HepG2 (cell line): ENCODE measurements around the gene CNTNAP1. TPM values are rescaled to one million over a fixed set of nuclear protein-coding genes. Genes with fewer than 3 reads are reported as not detected.

Experiments
- CEBPB ChIP-seq: IDR thresholded peaks from 2 replicates; pipeline ENCODE4 v1.6.1; 2011; ENCODE audit warnings: low read depth, low read length, improper control_type of control experiment, borderline replicate concordance
- FOXK2 ChIP-seq: fragments of 450-650 bp; IDR thresholded peaks from 2 replicates; pipeline ENCODE4 v1.6.1; 2016
- FOXP1 ChIP-seq, 2 experiments: fragments of 450-650 bp in 1 of 2; IDR thresholded peaks; 2 replicates each; pipeline ENCODE4 v1.6.1; 2017 to 2018; ENCODE audit warnings: antibody characterized with exemption in 1 of 2
- GATA4 ChIP-seq: sonication (generic); IDR thresholded peaks from 2 replicates; pipeline ENCODE4 v1.6.1; 2016; ENCODE audit warnings: antibody characterized with exemption, low read depth, borderline replicate concordance
- GTF2F1 ChIP-seq: fragments of 150-350 bp; IDR thresholded peaks from 2 replicates; pipeline ENCODE4 v1.6.1; 2014; ENCODE audit warnings: low read length
- KDM5A ChIP-seq: fragments of 200-600 bp; sonication (generic); IDR thresholded peaks from 2 replicates; pipeline ENCODE4 v1.7.0; 2018; ENCODE audit warnings: antibody characterized with exemption, mild to moderate bottlenecking, low read length, borderline replicate concordance
- POGK ChIP-seq: sonication (generic); formaldehyde crosslinking; conservative IDR thresholded peaks from 2 replicates; pipeline ENCODE4 v1.8.0; 2022; ENCODE audit warnings: mild to moderate bottlenecking, moderate library complexity, missing genetic modification reagents
- SMC3 ChIP-seq: IDR thresholded peaks from 2 replicates; pipeline ENCODE4 v1.6.1; 2011; ENCODE audit warnings: low read length, improper control_type of control experiment
- SP1 ChIP-seq, 2 experiments: fragments of 450-650 bp in 1 of 2; sonication (generic) in 1 of 2; formaldehyde crosslinking in 1 of 2; IDR thresholded peaks; 2 replicates each; pipeline versions ENCODE4 v1.4.0 to v1.6.1; 2016 to 2020; ENCODE audit warnings: missing genetic modification reagents in 1 of 2
- TBL1XR1 ChIP-seq: fragments of 150-350 bp; IDR thresholded peaks from 2 replicates; pipeline ENCODE4 v1.6.1; 2014; ENCODE audit warnings: borderline replicate concordance, low read length; ENCODE audit not compliant: partially characterized antibody
- ZBTB7A ChIP-seq: sonication (generic); formaldehyde crosslinking; IDR thresholded peaks from 2 replicates; pipeline ENCODE4 v1.8.0; 2022; ENCODE audit warnings: mild to moderate bottlenecking, missing genetic modification reagents
- ZMAT5 ChIP-seq: sonication (generic); formaldehyde crosslinking; IDR thresholded peaks from 2 replicates; pipeline ENCODE4 v1.5.0; 2020; ENCODE audit warnings: mild to moderate bottlenecking, low read depth, missing genetic modification reagents, borderline replicate concordance
- ZMYM3 ChIP-seq: sonication (generic); formaldehyde crosslinking; IDR thresholded peaks from 2 replicates; pipeline ENCODE4 v1.5.1; 2020; ENCODE audit warnings: mild to moderate bottlenecking, missing genetic modification reagents
- ZNF251 ChIP-seq: sonication (generic); formaldehyde crosslinking; IDR thresholded peaks from 2 replicates; pipeline ENCODE4 v1.9.0; 2021; ENCODE audit warnings: mild to moderate bottlenecking, missing genetic modification reagents
- ZNF282 ChIP-seq: fragments of 450-650 bp; IDR thresholded peaks from 2 replicates; pipeline ENCODE4 v1.6.1; 2018; ENCODE audit not compliant: partially characterized antibody
- ZNF34 ChIP-seq: sonication (generic); formaldehyde crosslinking; IDR thresholded peaks from 2 replicates; pipeline ENCODE4 v1.4.0; 2020; ENCODE audit warnings: mild to moderate bottlenecking, missing genetic modification reagents, borderline replicate concordance
- ZNF451 ChIP-seq: sonication (generic); formaldehyde crosslinking; IDR thresholded peaks from 2 replicates; pipeline ENCODE4 v1.5.0; 2020; ENCODE audit warnings: mild to moderate bottlenecking, missing genetic modification reagents
- ZNF512 ChIP-seq: sonication (generic); formaldehyde crosslinking; IDR thresholded peaks from 2 replicates; pipeline ENCODE4 v1.4.0; 2020; ENCODE audit warnings: mild to moderate bottlenecking, missing genetic modification reagents
- ZNF543 ChIP-seq: sonication (generic); formaldehyde crosslinking; IDR thresholded peaks from 2 replicates; pipeline ENCODE4 v1.4.0; 2020; ENCODE audit warnings: mild to moderate bottlenecking, missing genetic modification reagents
- ZNF639 ChIP-seq: conservative IDR thresholded peaks from 2 replicates; pipeline ENCODE4 v1.6.1; 2018; ENCODE audit warnings: missing genetic modification reagents
- ZNF703 ChIP-seq: sonication (generic); formaldehyde crosslinking; IDR thresholded peaks from 2 replicates; pipeline ENCODE4 v1.5.1; 2020; ENCODE audit warnings: missing genetic modification reagents, mild to moderate bottlenecking, moderate library complexity, borderline replicate concordance
- ZNF770 ChIP-seq: sonication (generic); formaldehyde crosslinking; IDR thresholded peaks from 2 replicates; pipeline ENCODE4 v1.5.0; 2020; ENCODE audit warnings: mild to moderate bottlenecking, missing genetic modification reagents
- polyA plus RNA-seq, 8 experiments: library from polyadenylated mRNA; depleted of rRNA in 3 of 8; stranded (reverse) in 7 of 8; unstranded in 1 of 8; fragments of >200 nt; fragmentation: Illumina TruSeq in 4 of 8; extraction: Trizol in 4 of 8; gene quantifications; 2 replicates each; pipeline versions ENCODE4 v1.2.1 to v1.2.3, GENCODE V29; 2011 to 2016; ENCODE audit warnings: low read depth in 4 of 8, missing spikeins in 1 of 8, mixed read lengths in 1 of 8; ENCODE audit not compliant: insufficient read depth in 1 of 8
- total RNA-seq, 5 experiments: library from RNA; depleted of rRNA; stranded (reverse); fragments of >200 nt; fragmentation: Illumina TruSeq; extraction: Trizol; gene quantifications; 2 replicates each; pipeline ENCODE4 v1.2.3, GENCODE V29; 2016; ENCODE audit warnings: low read depth in 1 of 5

The CNTNAP1 gene
- total and polyA plus RNA-seq, 2 of the 13 experiments (the other 11 are each of a cell fraction or from before 2014, with no cell fraction given), result 4.5 to 7.7 TPM

- TF ChIP-seq GATA4 (no peak), ZNF34 (CRISPR knock-in tag) (no peak), ZBTB7A (no peak), ZNF282 (no peak), KDM5A (no peak), POGK (CRISPR knock-in tag) (0 out of 2 replicates have a peak, but pooled peaks have one; percentile 59), CEBPB (peak; percentile 99), SP1 (IDR thresholded peaks at IDR 0.05) (no peak), SP1 (CRISPR knock-in tag; IDR thresholded peaks at IDR 0.05) (peak; percentile 91), SMC3 (no peak), ZNF451 (CRISPR knock-in tag) (no peak), ZMYM3 (CRISPR knock-in tag) (peak; percentile 41; the same call in 1 of the 2 replicates), ZNF703 (no peak), GTF2F1 (no peak), FOXK2 (peak; percentile 81), TBL1XR1 (no peak), FOXP1 (IDR thresholded peaks at IDR 0.05) (peak; percentile 19; the same call in 1 of the 2 replicates), FOXP1 (CRISPR knock-in tag; IDR thresholded peaks at IDR 0.05) (peak; percentile 36; the same call in 1 of the 2 replicates), ZMAT5 (CRISPR knock-in tag) (no peak), ZNF251 (no peak), ZNF770 (peak; percentile 58; the same call in 1 of the 2 replicates), ZNF543 (CRISPR knock-in tag) (0 out of 2 replicates have a peak, but pooled peaks have one; percentile 5), ZNF512 (CRISPR knock-in tag) (no peak), ZNF639 (CRISPR knock-in tag) (no peak)
These were observed 5.1 kb upstream of the CNTNAP1 start (continued) for GRCh38 chr17:42677012-42677857.
